ENCODE data around the gene ARVCF.

Gene ARVCF, protein sequence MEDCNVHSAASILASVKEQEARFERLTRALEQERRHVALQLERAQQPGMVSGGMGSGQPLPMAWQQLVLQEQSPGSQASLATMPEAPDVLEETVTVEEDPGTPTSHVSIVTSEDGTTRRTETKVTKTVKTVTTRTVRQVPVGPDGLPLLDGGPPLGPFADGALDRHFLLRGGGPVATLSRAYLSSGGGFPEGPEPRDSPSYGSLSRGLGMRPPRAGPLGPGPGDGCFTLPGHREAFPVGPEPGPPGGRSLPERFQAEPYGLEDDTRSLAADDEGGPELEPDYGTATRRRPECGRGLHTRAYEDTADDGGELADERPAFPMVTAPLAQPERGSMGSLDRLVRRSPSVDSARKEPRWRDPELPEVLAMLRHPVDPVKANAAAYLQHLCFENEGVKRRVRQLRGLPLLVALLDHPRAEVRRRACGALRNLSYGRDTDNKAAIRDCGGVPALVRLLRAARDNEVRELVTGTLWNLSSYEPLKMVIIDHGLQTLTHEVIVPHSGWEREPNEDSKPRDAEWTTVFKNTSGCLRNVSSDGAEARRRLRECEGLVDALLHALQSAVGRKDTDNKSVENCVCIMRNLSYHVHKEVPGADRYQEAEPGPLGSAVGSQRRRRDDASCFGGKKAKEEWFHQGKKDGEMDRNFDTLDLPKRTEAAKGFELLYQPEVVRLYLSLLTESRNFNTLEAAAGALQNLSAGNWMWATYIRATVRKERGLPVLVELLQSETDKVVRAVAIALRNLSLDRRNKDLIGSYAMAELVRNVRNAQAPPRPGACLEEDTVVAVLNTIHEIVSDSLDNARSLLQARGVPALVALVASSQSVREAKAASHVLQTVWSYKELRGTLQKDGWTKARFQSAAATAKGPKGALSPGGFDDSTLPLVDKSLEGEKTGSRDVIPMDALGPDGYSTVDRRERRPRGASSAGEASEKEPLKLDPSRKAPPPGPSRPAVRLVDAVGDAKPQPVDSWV

DNA sequence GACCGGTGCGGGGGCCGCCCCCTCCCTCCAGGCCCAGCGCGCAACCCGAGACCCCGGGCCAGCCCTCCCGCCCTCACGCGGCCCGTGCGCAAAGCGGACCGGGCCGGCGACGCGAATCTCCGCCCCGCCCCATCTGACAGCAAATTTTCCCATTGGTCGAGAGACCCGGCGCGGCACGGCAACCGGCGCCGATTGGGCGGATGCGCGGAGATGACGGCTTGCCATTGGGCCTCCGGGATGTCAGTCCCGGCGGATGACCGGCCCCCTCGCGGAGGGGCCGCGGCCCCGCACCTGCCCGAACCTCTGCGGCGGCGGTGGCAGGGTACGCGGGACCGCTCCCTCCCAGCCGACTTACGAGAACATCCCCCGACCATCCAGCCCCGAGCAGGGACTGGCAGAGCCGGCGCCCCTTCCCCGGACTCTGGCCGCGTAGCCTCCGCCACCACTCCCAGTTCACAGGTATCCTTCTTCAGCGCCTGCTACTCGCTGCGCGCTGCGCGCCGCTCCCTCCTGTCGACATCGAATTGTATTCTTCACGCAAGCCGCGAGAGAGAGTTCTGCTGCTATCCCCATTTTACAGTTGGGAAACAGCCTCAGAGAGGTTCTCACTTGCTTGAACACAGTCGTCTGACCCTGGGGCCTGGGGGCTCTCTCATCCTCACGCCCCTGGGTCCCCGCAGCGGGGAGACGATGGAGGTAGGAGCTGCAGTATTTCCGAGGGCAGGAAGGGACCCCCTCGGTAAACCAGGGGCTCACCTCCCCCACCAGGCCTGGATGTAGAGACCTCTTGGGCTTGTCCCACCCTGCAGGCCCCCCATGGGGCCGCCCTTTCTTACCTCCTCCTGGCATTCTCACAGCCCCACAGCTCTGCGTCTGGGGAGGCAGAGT, at the start of gene ARVCF:
Gene ARVCF, minus strand, starts transcription at position 90 of the 888 bp plus-strand sequence. CDS start 26,029 bp downstream, outside the sequence.
- peak; percentile 45 for DNase-seq

DNA sequence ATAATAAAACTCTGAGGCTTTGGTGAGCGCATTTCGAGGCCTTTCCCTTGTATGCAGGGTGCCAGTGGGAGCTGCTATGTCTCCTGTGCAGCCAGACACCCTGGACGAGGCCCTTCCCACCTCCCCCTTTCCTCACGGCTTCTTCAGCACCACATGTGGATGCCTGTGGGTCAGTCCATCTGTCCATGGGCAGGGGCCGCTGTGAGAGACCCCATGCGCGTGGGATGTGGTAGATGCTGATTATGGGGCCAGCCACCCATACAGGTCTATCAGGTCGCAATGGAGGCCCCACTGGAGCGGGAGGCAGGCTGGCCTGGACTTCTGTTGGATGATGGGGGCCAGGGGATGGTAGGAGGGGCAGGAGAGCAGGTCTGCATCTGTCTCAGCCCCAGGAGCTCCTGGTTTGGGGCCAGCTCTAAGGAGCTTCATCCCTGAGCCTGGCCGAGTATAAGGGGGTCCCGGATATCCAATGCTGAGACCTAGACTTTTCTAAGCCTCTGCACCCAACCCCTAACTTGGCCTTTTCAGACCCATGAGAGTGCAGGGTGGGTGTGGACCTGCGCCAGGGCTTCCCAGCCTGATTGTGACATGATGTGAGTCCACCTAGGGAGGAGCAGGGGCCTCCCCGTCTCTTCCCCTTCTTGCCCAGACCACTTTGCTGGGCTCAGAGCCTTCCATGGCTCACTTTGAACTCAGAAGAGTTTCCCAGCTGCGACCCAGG, 49.4 kb upstream of the ARVCF start:
- DNase-seq: no peak

DNA sequence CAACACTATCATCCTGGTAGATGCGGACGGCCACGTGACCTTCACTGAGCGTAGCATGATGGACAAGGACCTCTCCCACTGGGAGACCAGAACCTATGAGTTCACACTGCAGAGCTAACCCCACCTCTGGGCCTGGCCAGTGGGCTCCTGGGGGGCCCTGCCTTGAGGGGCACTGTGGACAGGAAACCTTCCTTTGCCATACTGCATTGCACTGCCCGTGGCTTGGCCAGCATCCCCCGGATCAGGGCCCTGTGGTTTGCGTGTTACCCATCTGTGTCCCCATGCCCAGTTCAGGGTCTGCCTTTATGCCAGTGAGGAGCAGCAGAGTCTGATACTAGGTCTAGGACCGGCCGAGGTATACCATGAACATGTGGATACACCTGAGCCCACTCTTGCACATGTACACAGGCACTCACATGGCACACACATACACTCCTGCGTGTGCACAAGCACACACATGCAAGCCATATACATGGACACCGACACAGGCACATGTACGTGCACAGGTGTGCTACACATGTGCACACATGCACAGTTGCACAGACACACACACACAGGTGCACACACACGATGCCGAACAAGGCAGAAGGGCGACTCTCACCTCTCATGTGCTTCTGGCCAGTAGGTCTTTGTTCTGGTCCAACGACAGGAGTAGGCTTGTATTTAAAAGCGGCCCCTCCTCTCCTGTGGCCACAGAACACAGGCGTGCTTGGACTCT, 48.1 kb upstream of the ARVCF start:
- DNase-seq: no peak

DNA sequence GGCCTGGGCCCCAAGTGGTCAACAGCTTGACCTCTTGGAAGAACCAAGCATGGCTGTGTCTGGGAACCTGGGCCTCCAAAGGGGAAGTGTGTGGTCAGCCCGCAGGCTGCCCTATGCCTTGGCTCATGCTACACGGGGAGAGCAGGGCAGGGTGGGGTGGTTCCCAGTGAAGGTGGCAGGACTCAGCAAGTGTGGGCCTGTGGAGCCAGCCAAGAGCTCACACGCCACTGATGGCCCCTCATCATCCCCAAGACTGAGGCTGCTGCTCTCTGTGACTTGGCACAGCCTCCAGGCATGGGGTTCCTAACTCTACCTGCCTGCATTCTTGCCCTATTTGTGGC, 47.5 kb upstream of the ARVCF start:
- DNase-seq: no peak

DNA sequence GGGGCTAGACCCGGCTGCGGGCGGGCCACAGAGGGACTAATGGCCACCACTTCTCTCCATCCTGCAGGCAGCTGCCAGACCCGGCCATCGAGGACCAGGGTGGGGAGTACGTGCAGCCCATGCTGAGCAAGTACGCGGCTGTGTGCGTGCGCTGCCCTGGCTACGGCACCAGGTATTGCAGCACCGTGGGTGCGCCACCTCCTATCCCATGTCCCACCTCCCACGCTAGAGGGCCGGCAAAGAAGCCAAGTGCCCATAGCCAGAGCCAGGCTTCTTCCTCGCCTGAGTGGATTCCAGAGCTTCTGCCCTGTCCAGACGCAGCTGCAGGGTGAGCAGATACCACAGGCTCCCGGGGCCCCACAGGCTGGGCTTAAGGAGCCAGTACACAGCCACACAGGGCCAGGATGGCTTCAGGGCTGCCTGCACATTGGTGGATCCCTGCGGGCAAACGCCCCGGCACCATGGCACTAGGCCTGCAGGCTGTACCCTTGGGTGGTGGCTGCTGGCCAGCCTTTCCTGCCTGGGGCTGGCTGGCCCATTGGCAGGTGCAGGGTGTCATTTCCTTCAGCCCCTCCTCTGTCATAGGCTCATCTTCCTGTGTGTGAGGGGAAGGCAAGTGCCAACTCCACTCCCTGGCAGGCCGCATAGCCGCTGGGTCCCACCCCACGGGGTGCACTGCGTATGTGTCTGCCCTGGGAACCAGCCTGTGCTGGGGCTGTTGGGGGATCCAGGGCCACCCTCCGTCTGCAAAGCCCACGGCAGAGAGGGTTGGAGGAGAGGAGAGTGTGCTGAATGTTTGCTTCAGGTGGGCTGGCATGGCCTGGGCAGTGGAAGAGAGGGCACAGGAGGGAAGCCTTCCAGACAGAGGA, 46.9 kb upstream of the ARVCF start:
- DNase-seq: no peak

DNA sequence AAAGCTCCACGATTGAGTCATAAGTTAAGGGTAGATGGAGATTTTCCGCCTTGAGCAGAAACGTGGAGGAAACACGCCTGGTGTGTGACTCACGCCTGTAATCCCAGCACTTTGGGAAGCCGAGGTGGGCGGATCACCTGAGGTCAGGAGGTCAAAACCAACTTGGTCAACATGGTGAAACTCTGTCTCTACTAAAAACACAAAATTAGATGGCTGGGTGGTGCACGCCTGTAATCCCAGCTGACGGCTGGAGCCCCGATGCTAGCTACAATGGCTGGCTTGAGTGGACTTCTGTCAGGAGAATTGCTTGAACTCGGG, 46.1 kb upstream of the ARVCF start:
- DNase-seq: no peak

DNA sequence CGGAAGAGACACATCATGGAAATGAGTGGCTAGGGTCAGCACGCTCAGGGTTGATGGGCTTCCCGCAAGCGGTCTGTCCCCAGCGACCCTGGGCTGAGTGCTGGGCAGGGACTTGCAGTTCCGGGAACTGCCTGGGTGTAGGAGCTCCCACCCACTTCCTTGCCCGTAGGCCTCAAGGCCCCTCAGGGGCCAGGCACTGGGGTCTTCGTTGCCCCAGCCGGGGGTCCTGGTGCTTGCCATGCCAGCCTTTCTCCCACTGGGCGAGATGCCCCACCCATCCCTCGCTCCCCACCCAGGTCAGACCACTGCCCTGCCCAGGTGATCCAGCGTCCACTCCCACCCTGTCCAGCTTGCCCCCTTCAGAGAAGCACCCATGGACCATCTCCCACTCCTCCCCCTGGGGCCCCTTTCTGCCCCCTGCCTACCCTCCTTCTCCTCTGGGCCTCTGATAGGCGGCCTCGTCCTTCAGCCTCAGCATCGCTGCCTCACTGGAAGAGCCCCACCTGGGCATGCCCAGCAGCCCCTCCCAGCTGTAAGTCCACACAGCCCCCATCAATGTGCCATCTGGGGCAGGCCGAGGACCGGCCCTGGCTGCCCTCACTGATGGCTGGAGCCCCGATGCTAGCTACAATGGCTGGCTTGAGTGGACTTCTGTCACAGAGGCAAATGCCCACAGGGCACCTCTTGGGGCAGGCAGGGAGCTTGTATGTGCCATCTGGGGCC, 45.6 kb upstream of the ARVCF start:
- no peak for DNase-seq

DNA sequence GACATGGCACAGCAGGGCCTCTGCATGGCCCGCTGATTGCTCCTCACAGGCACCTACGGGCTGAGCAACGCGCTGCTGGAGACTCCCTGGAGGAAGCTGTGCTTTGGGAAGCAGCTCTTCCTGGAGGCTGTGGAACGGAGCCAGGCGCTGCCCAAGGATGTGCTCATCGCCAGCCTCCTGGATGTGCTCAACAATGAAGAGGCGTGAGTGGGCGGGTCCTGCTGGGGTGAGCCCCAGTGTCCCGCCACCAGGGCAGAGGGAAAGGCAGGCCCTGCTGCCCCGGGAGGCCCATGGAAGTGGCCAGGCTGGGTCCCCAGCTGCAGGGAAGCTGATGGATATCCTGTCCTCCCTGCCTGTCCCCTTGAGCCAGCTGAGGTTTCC, 44.8 kb upstream of the ARVCF start:
- no peak for DNase-seq

DNA sequence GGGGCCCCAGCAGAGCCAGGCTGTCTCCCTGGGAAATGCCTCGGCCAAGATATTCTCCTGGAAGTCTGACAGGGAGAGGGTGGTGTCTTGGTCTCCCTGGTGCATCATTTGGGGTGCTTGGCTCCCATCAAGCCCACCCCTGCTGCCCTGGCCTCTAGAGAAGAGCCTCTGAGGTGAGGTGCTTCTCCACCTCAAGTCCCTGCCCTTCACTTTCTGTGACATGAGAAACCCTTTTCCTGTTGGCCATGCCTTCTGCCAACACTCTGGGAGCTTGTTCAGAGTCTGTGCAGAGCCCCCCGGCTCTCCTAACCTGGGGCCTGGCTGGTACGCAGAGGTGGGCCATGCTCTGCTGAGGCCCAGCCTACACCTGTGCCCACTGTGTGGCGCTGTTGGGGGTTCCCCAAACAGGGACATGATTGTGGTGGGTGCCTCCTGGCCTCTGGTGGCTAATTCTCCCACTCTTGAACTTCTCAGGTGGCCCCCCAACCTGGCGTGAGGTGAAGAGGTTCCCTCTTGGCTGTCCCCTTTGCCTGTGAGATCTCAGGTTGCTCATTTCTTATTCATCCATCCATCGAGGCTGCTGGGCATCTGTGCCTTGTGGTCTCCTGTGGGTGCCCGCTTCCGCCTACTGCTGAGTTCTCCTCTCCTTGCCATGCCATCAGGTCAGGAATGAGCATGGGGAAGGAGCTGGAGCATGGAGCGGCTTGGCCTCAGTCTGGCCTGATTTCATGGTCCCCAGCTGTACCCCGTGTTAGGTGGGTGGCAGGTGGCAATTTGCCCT, 44.3 kb upstream of the ARVCF start:
- DNase-seq: no peak

DNA sequence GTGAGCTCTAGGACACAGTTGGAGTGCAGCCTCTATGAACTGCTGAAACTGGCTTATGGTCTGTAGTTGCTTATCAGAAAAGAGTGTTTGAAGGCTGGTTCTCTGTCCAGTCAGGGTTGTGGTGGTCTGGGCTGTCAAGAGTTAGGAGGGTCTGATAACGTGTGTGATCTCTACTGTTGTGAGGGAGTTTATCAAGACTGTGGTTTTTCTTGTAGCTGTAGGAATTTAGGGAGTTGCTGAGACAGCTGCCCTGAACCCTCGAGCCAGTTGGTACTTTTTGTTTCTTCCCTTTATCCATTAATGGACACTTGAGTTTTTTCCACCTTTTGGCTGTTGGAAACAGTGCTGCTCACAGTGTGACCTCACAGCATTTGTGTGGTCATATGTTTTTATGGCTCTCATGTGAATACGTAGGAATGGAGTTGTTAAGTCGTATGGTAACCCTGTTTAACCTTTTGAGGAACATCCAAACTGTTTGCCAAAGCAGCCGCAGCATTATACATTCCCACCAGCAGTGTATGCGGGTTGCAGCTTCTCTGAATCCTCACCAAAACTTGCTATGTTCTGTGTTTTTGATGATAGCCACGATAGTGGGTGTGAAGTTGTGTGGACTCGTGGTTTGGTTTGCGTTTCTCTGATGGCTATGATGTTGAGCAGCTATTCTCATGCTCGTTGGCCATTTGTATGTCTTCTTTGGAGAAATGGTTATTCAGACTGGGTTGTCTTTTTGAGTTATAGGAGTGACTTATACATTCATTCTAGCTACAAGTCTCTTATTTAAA, 42.6 kb upstream of the ARVCF start:
- DNase-seq: no peak

DNA sequence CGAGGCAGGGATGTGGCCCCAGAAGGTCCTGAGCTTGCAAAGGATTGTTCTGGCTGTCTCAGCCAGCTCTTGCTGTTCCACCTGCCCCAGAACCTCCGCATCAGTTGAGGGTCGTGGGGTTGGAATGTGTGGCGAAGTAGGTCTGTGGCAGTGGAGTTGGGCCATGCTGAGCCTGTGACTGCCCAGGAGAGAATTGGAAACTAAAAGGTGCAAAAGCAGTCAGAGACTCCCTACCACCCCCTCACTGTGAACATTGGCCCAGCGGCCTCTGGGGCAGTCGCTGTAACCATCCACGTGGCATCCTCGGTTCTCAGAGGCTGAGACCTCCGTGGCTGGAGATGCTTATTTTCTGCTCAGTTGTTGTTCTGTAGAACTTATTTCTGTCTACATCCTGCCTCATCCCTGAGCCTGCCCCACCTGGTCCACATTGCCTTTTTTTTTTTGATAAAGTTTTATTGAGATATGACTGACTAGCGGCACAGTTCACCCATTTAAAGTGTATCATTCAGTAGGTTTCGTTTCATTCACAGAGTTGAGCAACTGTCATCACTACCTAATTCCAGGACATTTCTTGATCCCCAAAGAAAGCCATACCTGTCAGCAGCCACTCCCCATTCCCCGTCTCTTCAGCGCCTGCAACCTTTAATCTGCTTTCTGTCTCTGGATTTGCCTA, 41.1 kb upstream of the ARVCF start:
- DNase-seq: no peak

DNA sequence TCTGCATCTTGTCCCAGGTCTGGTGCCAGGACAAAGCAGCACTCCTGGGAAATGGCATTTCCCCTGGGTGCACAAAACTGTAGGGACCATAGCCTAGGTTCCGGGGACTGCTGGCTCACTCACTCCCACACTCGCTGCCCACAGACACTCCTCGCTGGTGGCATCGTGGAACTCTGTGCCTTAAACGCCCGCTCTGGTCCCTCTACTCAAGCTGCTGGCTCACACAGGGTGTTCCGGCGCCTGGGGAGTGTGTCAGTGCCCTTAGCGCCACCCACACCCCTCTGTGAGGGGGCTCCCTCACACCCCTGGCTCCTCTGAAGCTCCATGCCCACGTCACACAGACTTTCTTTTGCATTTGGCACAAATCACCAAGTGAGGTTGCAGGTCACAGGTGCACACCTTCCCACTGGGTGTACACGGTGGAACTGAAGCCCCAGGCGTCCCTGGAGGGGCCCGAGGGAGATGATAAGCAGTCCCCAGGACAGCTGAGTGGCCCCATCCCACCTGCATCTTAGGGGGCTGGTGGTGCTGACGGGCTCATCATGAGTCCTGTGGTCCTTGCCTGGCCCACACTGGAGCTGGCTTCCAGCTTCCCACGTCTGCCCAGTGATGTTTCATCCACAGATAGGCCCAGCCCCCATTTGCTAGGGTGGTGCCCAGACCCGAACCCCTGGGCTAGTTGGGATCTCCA, 40.2 kb upstream of the ARVCF start:
- DNase-seq: no peak

DNA sequence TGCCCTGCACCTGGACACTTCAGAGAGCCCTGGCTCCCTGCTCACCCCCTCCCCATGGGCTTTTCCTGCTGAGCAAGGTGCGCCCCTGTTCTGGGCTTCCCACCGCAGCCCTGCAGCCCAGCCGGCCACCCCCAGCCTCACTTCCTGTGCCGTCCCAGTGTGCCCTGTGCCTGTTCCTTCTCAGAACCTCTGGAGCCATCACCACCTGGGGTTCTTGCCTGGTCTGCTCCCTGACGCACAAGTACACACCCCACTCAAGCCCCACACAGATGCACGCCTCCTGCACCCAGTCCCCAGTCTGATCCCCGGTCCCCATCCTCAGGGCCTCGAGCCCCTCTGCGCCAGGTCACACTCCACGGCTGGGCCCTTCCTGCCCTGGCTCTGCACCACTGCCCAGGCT, 39.5 kb upstream of the ARVCF start:
- DNase-seq: no peak

DNA sequence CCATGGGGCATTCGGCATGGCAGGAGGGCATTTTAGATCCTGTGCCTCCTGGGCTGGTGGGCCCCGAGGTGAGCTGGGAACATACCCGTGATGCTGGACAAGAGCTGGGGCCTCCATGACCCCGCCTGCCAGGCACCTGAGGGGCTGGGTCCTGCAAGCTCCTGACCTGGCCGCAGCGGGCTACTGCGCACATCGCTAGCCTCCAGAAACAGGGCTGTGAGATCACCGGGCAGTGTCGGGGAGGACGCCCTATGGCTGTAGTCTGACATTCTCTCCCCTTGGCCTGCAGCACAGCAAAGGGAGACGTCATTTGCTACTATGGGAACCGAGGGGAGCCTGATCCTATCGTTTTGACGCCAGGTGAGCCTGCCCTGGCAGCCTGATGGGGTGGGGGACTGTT, 39.0 kb upstream of the ARVCF start:
- no peak for DNase-seq

DNA sequence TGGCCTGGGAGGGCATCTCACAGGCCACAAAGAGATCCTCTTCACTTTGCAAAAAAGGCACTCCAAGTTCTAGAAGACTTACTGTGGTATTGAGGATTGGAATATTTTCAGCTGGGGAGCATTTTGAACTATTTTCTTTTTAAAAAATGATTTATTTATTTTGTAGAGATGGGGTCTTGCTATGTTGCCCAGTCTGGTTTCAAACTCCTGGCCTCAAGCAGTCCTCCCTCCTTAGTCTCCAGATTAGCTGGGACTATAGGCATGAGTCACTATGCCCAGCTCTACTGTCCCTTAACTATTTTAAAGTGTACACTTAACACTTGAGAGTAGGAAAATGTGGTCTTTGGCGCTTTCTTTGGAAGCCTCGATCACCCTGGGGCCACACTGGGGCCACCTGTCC, 38.5 kb upstream of the ARVCF start:
- DNase-seq: no peak

DNA sequence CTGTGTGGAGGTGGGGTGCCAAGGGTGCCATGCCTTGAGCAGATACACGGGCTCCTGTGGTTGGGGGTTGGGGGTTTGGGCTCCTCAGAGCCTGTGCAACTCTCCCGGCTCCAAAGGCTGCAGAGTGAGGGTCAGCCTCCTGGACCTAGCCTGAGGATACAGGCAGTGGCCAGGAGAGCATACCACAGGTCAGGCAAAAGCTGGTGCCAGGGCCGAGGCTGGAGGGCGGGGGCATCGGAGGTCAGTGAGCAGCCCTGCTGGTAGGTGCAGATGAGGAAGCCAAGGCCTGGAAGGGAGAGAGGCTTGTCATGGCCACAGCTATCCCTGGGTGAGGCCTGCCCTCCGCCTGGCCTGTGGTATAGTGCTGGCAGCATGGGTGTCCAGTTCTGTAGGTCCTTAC, 37.9 kb upstream of the ARVCF start:
- DNase-seq: no peak

DNA sequence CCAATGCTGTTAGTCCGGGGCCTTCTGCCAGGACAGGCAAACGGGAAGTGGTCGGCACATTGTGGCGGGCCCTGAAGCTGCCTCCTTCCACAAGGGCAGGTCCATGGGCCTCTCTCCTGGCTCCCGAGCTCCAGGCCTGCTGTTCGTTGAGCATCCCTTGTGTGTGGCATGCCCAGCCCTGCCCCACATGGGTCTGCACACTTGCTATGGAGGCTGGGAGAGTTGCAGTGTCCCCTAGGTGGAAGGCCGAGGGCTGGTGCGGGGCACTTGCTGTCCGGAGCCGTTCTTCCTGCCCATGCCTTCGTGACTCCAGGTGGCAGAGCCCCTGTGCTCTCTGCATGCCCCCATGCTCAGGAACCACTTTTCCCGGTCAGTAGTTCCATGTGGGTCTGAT, 37.4 kb upstream of the ARVCF start:
- no peak for DNase-seq
